GM12801 (cell line): ENCODE data around the gene TBX19.

Experiments used
- CTCF ChIP-seq: IDR thresholded peaks from one replicate; pipeline ENCODE4 v1.5.1; 2011; ENCODE audit warnings: control low read depth; ENCODE audit not compliant: insufficient read length; ENCODE audit errors: extremely low read depth

TBX19 gene

GRCh38 chr1:168347630-168348029 is 67.0 kb downstream of the TBX19 start:
- no peak for TF ChIP-seq CTCF

GRCh38 chr1:168348146-168348709 is 67.6 kb downstream of the TBX19 start:
- no peak for TF ChIP-seq CTCF

- TF ChIP-seq CTCF = no peak
Observed at GRCh38 chr1:168360151-168361021, 79.7 kb downstream of the TBX19 start.

- no peak for TF ChIP-seq CTCF
Observed at GRCh38 chr1:168361252-168361651, 80.6 kb downstream of the TBX19 start.

- TF ChIP-seq CTCF = no peak
Observed at GRCh38 chr1:168362991-168363390, 82.3 kb downstream of the TBX19 start.
